Nephron progenitor cell (in vitro differentiated cells): ENCODE measurements around the gene CCBE1.

ENCODE experiments used
- DNase-seq: peaks from one replicate; pipeline ENCODE4 v3.0.0; 2021
- H3K27ac Mint-ChIP-seq: 2 replicates; pipeline ENCODE4 v1.8.0; 2021; ENCODE audit warnings: mild to moderate bottlenecking, moderate library complexity, mixed read lengths
- H3K27me3 Mint-ChIP-seq: 2 replicates; pipeline ENCODE4 v1.8.0; 2021; ENCODE audit warnings: mild to moderate bottlenecking, low read depth, mixed read lengths; ENCODE audit not compliant: poor library complexity
- H3K36me3 Mint-ChIP-seq: 2 replicates; pipeline ENCODE4 v1.8.0; 2021; ENCODE audit warnings: low read depth, mixed read lengths
- H3K4me1 Mint-ChIP-seq: 2 replicates; pipeline ENCODE4 v1.8.0; 2021; ENCODE audit warnings: mixed read lengths
- H3K4me3 Mint-ChIP-seq: 2 replicates; pipeline ENCODE4 v1.8.0; 2021; ENCODE audit warnings: mild to moderate bottlenecking, moderate library complexity, mixed read lengths
- H3K9me3 Mint-ChIP-seq: 2 replicates; pipeline ENCODE4 v1.8.0; 2021; ENCODE audit warnings: mild to moderate bottlenecking, moderate library complexity, mixed read lengths
- TF ChIP-seq, protein P1 (sequence below): fragments of 200-600 bp; sonication (generic); IDR thresholded peaks from 2 replicates; pipeline ENCODE4 v1.5.0; 2021; ENCODE audit warnings: antibody characterized with exemption

CCBE1 gene

DNA sequence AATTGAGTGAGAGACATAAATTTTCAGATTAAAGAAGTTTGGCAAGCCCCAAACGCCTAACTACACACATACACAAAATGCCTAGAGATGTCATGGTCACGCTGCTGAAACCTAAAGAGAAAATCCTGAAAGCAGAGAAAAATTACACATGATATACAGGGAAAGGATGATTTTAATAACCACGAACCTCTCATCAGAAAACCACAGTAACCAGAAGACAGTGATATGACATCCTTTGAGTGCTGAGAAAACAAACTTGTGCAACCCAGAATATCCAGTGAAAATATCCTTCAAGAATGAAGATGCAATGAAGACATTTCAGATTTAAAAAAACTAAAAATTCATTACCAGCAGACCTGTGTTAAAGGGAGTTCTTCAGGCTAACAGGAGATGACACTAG, 215.8 kb downstream of the CCBE1 start:
- TF ChIP-seq, protein P1, sequence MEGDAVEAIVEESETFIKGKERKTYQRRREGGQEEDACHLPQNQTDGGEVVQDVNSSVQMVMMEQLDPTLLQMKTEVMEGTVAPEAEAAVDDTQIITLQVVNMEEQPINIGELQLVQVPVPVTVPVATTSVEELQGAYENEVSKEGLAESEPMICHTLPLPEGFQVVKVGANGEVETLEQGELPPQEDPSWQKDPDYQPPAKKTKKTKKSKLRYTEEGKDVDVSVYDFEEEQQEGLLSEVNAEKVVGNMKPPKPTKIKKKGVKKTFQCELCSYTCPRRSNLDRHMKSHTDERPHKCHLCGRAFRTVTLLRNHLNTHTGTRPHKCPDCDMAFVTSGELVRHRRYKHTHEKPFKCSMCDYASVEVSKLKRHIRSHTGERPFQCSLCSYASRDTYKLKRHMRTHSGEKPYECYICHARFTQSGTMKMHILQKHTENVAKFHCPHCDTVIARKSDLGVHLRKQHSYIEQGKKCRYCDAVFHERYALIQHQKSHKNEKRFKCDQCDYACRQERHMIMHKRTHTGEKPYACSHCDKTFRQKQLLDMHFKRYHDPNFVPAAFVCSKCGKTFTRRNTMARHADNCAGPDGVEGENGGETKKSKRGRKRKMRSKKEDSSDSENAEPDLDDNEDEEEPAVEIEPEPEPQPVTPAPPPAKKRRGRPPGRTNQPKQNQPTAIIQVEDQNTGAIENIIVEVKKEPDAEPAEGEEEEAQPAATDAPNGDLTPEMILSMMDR, result no peak
- no peak for DNase-seq
- Mint-ChIP-seq H3K36me3 (peaks cover 3% of the 10 kb centered on the region), H3K27me3 (peaks cover 3% of the 10 kb centered on the region), H3K9me3 (no peaks in the 10 kb centered on the region), H3K4me3 (no peak overlapping the region), H3K27ac (no peak overlapping the region), H3K4me1 (peaks cover 46% of the 10 kb centered on the region)

DNA sequence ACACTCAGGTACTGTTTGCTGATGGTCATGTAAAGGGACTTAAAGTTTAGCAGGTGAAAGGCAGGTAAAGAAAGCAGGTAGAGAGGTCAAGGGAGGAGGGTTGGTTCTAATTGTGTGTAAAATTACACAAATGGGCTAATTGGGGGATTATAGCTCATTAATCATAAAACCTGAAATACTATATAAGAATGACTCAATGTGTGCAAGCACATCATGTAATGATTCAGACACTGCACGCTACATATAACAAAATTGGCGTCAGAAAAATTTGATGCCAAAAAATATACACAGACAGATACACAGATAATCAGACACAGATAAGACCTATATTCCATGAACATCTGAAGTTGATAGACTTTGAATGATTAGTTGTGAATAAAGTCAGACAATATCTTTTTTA, 217.4 kb downstream of the CCBE1 start:
- no peak for DNase-seq
- Mint-ChIP-seq H3K27ac (no peak overlapping the region), H3K27me3 (peaks cover 3% of the 10 kb centered on the region), H3K9me3 (peaks cover 3% of the 10 kb centered on the region), H3K4me3 (no peak overlapping the region), H3K36me3 (peaks cover 3% of the 10 kb centered on the region), H3K4me1 (peaks cover 36% of the 10 kb centered on the region)
- TF ChIP-seq, protein P1, result no peak

DNA sequence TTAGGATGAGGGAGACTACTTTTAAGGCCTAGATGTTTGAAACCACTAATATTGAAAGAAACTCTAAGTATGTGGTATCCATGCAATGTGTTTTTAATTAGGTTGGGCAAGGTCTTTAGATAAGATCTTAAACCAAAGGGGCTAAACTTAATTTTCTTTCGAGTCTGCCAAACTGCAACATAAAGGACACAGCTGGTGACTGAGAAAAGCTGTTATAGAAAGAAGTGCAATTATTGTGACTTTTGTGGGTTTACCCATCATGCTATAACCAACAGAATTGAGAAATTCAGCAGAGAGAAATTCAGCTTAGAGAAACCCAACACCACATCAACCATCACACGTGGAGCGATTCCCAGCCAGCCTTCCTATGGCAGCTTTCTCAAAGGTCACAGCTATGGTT, 218.6 kb downstream of the CCBE1 start:
- TF ChIP-seq, protein P1, result no peak
- peaks cover 24% of the 10 kb centered on the region for H3K4me1 Mint-ChIP-seq
- no peak overlapping the region for H3K27ac Mint-ChIP-seq
- peaks cover 3% of the 10 kb centered on the region for H3K27me3 Mint-ChIP-seq
- no peak overlapping the region for H3K4me3 Mint-ChIP-seq
- no peak for DNase-seq
- peaks cover 3% of the 10 kb centered on the region for H3K36me3 Mint-ChIP-seq
- H3K9me3 Mint-ChIP-seq, result peaks cover 10% of the 10 kb centered on the region

DNA sequence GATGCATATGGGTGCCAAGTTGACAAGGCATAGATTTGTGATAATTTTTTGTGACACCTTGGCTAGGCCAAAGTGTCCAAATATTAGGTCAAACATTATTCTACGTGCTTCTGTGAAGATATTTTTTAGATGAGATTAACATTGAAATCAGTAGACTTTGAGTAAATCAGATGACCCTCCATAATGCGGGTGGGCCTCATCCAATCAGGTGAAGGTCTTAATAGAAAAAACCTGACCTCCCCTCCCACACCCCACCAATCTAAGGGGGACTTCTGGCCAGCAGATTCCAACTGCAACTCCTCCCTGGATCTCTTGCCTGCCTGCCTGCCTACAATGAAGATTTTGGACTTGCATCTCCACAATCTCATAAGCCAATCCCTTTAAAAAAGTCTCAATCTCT, 219.4 kb downstream of the CCBE1 start:
- Mint-ChIP-seq H3K9me3 (peaks cover 17% of the 10 kb centered on the region), H3K27me3 (peaks cover 3% of the 10 kb centered on the region), H3K4me1 (peaks cover 24% of the 10 kb centered on the region), H3K27ac (no peak overlapping the region), H3K4me3 (no peak overlapping the region), H3K36me3 (peaks cover 3% of the 10 kb centered on the region)
- TF ChIP-seq, protein P1, result no peak
- DNase-seq, result no peak

DNA sequence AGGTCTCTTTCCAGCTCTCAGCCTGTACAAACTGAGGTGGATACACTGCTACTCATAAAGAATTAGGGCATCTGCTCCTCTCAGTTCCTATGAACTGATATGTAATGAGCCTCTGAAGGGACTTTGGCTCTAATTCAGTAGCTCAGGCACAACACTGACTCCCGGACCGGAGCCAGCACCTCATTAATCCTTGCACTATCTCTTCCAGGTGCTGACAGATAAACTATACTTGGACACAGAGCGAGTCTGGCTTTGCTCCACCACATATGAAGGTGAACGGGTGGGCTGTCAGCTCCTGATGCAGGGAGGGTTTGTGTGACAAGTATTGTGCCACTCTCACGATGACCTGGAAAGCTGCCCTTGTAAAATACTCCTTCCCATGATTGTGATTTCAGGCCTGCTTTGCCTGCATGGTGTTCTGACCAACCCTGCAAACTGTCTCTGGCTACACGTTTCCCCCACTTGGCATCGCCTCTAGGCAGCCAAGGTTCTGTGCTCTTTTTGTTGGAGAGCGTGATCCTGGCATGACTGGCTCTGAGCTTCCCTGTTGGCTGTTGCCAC, 226.6 kb downstream of the CCBE1 start:
- Mint-ChIP-seq H3K27me3 (peaks cover 4% of the 10 kb centered on the region), H3K4me1 (peaks cover 17% of the 10 kb centered on the region), H3K36me3 (no peaks in the 10 kb centered on the region), H3K4me3 (no peak overlapping the region), H3K27ac (no peak overlapping the region), H3K9me3 (peaks cover 19% of the 10 kb centered on the region)
- DNase-seq, result no peak
- TF ChIP-seq, protein P1, result no peak

DNA sequence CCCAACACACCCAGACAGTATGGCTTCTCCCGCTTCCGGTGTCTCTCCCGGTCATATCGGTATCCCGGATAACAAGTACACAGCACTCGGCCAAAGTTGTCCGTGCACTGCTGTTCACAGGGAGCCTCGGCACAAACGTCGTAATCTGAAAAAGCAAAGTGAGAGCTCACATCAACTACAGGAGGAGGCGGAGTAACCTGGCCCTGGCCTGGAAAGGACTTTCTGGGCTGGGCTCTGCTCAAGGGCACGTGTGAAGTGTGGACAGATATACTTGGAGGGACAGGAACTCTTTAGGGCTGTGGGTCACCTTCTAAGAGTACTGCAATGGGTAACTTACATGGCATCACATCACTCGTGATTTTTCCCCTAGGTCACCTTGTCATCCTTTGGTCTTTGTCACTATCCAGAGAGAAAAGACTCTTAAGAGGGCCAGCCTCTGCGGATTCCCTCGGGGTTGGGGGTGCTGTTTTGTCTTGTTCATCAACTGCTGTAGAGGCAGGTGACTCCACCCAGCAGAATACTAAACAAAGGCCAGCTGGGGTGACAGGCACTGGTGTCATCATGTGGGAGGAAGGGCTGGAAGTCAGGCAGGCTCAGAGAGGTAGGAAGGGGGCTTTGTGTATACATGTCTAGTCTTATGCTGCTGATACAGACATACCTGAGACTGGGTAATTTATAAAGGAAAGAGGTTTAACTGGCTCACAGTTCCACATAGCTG, 227.6 kb downstream of the CCBE1 start:
- H3K4me1 Mint-ChIP-seq, result peaks cover 21% of the 10 kb centered on the region
- H3K36me3 Mint-ChIP-seq, result no peaks in the 10 kb centered on the region
- no peak for DNase-seq
- H3K4me3 Mint-ChIP-seq, result no peak overlapping the region
- TF ChIP-seq, protein P1, result no peak
- H3K27ac Mint-ChIP-seq, result no peak overlapping the region
- peaks cover 10% of the 10 kb centered on the region for H3K27me3 Mint-ChIP-seq
- H3K9me3 Mint-ChIP-seq, result peaks cover 16% of the 10 kb centered on the region
